ENCODE measurements around the gene CTDNEP1.
A peak's percentile ranks its signal among the peaks of the same experiment; 100 is the strongest.

CTDNEP1 gene

GRCh38 chr17:7279448-7279847 is 27.9 kb upstream of the CTDNEP1 start:
- DNase-seq = no peak

- no peak for DNase-seq
Measured at GRCh38 chr17:7266784-7267183, 15.2 kb upstream of the CTDNEP1 start.

- no peak for DNase-seq
Measured at GRCh38 chr17:7263801-7264078, 12.2 kb upstream of the CTDNEP1 start.

GRCh38 chr17:7262935-7263800 is 11.6 kb upstream of the CTDNEP1 start:
- DNase-seq = no peak

GRCh38 chr17:7262192-7262934 is 10.8 kb upstream of the CTDNEP1 start, which contains the start of gene CLDN7:
TSS of gene CLDN7 (minus strand) at chr17:7262478. CDS start at chr17:7262043, 435 bp downstream.
- no peak for DNase-seq

- DNase-seq = peak; percentile 68
Measured at GRCh38 chr17:7261379-7262191, 10.1 kb upstream of the CTDNEP1 start.

GRCh38 chr17:7260651-7261378 is 9.3 kb upstream of the CTDNEP1 start:
- DNase-seq = peak; percentile 72

- DNase-seq = no peak
Measured at GRCh38 chr17:7260151-7260550, 8.6 kb upstream of the CTDNEP1 start.

- DNase-seq = no peak
Measured at GRCh38 chr17:7259555-7259889, 8.0 kb upstream of the CTDNEP1 start.

GRCh38 chr17:7258731-7259554 is 7.4 kb upstream of the CTDNEP1 start:
- DNase-seq = no peak

GRCh38 chr17:7256766-7257456 is 5.4 kb upstream of the CTDNEP1 start:
- no peak for DNase-seq

- DNase-seq = no peak
Measured at GRCh38 chr17:7254511-7254910, 3.0 kb upstream of the CTDNEP1 start.

- DNase-seq = no peak
Measured at GRCh38 chr17:7253082-7253481, 1.5 kb upstream of the CTDNEP1 start.

- DNase-seq = peak; percentile 95
Measured at GRCh38 chr17:7252176-7253043, 876 bp upstream of the CTDNEP1 start, which contains the start of gene ELP5. TSS of gene ELP5 (plus strand) at chr17:7252215. CDS start at chr17:7252551, 336 bp downstream.

GRCh38 chr17:7250695-7251627 is 573 bp downstream of the CTDNEP1 start:
- no peak for DNase-seq

GRCh38 chr17:7249830-7250229 is 1.7 kb downstream of the CTDNEP1 start:
- no peak for DNase-seq

- DNase-seq = no peak
Measured at GRCh38 chr17:7249214-7249613, 2.3 kb downstream of the CTDNEP1 start.

GRCh38 chr17:7248796-7249195 is 2.7 kb downstream of the CTDNEP1 start:
- no peak for DNase-seq

- no peak for DNase-seq
Measured at GRCh38 chr17:7246779-7247178, 4.8 kb downstream of the CTDNEP1 start.
